Fibroblast of skin of left quadriceps (primary cell): Measurements from ENCODE around the gene HNRNPLL.
A peak's percentile ranks its signal among the peaks of the same experiment; 100 is the strongest.
"Not testable (repeated sequence)": the region's sequence is repeated elsewhere in the genome, so short reads cannot be mapped to it uniquely, and the experiment has no call there.

Experiments
- DNase-seq, 2 experiments: peaks; one replicate each; pipeline ENCODE4 v3.0.0-alpha.2; 2013; ENCODE audit warnings: low read depth in 2 of 2

Gene HNRNPLL

GRCh38 chr2:38602732-38603401 is at the start of gene HNRNPLL:
Gene HNRNPLL (minus strand): TSS chr2:38602928. CDS start chr2:38602626, 302 bp downstream.
- DNase-seq: peak; percentile 96 to 97

DNA sequence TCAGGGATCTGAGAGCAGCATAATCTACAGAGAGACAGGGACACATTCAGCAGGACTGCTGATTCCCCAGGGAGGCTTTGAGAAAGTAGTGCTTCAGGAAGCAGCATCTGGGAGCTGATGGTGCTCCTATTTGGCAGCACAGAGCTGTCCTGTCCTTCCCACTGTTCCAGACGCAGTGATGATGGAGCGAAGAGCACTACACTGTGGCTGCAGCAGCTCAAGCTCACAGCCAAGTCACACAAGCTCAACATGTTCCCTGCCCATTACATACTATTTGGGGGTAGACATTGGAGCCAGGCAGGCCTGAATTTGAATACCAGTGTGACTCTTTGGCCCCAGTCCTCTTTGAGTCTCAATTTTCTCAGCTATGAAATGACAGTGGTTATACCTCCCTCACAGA is 48.0 kb upstream of the HNRNPLL start:
- no peak for DNase-seq

GRCh38 chr2:38650012-38650411 is 47.3 kb upstream of the HNRNPLL start:
- DNase-seq: no peak

GRCh38 chr2:38649176-38649728 is 46.5 kb upstream of the HNRNPLL start:
- DNase-seq: no peak

- DNase-seq: no peak
These were observed 45.5 kb upstream of the HNRNPLL start for GRCh38 chr2:38648107-38648761.

DNA sequence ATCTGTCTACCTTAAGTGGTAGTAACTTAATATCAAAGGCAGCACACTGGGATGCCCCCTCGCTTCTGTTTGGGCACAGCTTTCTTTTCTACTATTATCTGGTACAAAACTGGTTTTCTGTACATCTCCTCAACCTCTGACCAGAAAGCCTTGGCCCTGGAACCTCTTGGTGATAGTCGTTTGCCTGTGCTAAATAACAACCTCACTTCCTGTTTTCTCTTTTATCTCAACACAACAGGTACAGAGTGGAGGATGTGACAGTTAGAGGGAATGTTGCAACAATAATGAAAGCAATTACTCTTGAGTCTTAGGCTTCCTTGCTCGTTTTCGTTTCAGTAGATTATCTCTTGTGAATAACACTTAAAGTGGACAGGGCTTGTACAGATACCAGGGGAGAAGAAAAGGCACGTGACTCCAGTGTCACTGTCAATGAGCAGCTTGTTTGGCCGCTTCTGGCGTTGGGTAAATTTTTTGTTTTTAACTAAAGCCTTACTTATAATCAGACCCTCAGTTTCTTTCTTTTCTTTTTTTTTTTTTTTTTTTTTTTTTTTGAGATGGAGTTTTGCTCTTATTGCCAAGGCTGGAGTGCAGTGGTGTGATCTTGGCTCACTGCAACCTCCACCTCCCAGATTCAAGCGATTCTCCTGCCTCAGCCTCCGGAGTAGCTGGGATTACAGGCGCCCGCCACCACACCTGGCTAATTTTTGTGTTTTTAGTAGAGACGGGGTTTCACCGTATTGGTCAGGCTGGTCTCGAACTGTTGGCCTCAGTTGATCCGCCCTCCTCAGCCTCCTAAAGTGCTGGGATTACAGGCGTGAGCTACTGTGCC is 41.2 kb upstream of the HNRNPLL start:
- DNase-seq: not testable (repeated sequence)

DNA sequence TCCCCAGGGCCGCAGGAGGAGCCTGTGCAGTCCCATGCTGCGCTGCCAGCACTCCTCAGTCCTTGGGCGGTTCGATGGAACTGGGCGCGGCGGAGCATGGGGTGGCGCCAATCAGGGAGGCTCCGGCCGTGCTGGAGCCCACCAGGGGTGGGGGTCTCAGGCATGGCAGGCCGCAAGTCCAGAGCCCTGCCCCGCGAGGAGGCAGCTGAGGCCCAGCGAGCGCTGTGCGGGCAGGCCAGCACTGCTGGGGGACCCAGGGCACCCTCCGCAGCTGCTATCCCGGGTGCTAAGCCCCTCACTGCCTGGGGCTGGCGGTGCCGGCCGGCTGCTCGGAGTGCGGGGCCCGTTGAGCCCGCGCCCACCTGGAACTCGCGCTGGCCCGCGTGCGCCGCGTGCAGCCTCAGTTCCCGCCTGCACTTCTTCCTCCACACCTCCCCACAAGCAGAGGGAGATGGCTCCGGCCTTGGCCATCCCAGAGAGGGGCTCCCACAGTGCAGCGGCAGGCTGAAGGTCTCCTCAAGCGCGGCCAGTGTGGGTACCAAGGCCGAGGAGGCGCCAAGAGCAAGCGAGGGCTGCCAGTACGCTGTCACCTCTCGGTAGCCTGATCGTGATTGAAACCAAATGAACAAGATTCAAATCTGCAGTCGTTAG is 40.4 kb upstream of the HNRNPLL start:
- DNase-seq: no peak

DNA sequence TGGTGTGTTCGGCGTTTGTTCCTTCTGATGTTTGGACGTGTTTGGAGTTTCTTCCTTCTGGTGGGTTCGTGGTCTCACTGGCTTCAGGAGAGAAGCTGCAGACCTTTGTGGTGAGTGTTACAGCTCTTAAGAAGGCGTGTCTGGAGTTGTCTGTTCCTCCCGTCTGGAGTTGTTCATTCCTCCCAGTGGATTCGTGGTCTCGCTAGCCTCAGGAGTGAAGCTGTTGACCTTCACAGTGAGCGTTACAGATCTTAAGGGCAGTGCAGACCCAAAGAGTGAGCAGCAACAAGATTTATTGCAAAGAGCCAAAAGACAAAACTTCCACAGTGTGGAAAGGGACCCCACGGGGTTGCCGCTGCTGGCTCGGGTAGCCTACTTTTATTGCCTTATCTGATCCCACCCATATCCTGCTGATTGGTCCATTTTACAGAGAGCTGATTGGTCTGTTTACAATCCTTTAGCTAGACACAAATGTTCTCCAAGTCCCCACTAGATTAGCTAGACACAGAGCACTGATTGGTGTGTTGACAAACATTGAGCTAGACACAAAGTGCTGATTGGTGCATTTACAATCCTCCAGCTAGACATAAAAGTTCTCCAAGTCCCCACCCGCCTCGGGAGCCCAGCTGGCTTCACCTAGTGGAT is 39.8 kb upstream of the HNRNPLL start:
- not testable (repeated sequence) for DNase-seq

GRCh38 chr2:38636069-38636468 is 33.3 kb upstream of the HNRNPLL start:
- DNase-seq: no peak

DNA sequence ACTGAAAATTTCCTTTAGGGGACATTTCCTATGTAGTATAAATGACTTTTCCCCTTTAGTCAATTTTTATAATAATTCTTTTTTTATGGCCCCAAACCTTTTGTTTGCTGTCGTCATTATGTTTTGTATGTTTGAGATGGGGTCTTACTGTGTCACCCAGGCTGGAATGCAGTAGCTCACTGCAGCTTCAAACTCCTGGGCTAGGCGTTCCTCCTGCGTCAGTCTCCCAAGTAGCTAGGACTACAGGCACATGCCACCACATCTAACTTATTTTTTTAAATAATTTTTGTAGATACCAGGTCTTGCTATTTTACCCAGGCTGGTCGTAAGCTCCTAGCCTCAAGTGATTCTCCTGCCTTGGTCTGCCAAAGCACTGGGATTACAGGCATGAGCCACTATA is 32.4 kb upstream of the HNRNPLL start:
- DNase-seq: no peak

DNA sequence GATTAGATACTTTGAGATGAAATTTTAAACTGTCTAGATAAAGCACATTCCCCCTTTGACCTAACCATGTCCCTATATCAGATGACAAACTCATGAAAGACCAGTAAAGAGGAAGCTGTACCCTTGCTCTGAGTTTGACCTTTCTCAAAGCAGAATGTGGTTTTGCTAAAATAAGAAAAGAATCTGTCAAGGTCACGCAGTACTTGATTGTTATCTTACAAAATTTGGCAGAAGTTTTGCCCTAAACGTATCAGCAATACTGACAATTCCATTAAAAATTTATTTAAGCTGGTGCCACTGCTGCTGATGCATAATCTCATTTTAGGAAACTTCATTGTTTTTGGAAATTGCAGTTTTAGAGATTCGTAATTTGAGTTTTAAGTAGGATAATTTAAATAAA is 32.0 kb upstream of the HNRNPLL start:
- DNase-seq: no peak

- no peak for DNase-seq
These were observed 31.2 kb upstream of the HNRNPLL start for GRCh38 chr2:38633895-38634294.

DNA sequence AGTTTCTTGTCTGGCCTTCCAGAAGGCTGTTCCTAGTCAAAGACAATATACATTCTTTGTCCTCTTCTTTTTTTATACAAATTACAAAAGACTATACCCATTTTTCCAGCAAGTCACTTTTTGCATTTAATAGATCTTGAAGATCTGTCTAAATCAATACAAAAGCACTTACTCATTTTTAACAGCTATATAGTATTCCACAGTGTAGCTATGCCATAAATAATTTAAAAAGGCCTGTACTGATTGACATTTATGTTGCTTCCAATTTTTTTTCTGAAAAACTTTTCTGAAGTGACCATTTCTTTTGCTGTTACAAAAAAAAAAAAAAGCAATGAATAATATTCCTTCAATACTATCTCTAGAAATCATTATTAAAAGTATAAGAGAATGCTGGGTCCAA is 30.3 kb upstream of the HNRNPLL start:
- no peak for DNase-seq

- no peak for DNase-seq
These were observed 29.2 kb upstream of the HNRNPLL start for GRCh38 chr2:38631976-38632375.

DNA sequence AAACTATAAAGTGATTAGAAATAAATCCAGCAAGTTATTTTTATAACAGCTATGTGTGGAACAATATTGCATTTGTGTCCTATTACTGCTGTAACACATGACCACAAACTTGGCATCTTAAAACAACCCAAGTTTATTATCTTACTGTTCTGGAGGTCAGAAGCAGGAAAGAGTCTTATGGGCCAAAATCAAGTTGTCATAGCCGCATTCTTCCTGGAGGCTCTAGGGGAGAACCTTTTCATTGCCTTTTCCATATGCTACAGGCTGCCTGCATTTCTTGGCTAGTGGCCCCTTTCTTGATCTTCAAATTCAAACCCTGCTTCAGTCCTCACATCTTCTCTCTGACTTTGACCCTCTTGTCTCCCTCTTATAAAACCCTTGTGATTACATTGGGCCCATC is 27.0 kb upstream of the HNRNPLL start:
- DNase-seq: no peak

DNA sequence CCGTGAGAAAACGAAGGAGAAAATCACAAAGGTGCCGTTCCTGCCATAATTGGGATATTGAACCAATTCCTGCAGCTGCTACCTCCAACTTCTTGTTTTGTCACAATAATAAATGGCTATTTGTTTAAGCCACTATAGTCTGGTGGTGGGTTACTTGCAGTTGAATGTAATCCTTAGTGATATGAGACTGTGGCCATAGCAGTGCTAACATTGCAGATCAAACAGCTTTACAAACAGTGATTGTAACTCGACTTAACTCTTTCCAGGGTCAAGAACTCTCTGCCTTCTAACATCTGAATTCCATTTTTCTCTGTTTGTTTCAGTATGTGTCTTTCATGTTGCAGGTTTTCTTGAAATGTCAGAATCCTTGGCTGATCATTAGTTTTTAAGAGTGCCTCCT is 24.7 kb upstream of the HNRNPLL start:
- DNase-seq: no peak

DNA sequence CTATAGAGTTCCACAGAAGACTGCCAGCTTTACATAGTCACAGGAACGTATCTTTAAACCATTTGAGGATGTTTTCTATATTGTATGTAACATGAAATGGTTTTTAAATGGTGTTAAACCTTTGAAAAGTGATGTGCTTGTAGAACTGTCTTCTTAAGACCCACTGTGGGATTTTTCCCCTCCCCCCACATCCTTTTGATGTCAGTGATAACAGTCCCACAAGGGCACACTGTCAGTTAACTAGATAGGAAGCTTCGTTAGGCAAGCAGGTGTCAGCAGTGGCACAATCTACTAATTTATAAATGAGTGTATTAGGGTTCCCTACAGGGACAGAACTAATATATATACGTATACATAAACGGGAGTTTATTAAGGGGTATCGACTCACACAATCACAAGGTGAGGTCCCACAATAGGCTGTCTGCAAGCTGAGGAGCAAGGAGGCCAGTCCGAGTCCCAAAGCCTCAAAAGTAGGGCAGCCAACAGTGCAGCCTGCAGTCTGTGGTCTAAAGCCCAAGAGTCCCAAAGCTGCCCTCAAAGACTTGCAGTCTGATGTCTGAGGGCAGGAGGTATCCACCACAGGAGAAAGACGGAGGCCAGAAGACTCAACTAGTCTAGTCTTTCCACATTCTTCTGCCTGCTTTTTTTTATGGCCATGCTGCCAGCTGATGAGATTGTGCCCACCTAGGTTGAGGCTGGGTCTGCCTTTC is 23.8 kb upstream of the HNRNPLL start:
- no peak for DNase-seq

DNA sequence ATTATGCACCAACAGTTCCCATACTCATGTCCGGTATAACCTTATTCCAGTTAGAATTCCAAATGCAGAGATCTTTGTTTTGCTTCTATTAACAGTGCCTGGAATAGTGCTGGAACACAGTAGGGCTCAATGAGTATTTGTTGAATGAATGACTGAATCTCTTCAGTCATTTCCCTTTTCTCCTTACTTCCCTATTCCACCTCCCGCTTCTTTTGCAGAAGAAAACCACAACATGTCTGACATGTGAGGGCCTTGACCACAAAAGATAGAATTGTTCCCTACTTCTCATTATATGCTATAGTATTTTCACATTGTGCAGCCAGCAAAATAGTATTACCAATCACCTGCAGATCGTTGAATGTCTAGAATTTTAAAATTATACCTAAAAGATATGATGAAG is 19.5 kb upstream of the HNRNPLL start:
- DNase-seq: no peak

GRCh38 chr2:38621018-38621417 is 18.3 kb upstream of the HNRNPLL start:
- DNase-seq: no peak

DNA sequence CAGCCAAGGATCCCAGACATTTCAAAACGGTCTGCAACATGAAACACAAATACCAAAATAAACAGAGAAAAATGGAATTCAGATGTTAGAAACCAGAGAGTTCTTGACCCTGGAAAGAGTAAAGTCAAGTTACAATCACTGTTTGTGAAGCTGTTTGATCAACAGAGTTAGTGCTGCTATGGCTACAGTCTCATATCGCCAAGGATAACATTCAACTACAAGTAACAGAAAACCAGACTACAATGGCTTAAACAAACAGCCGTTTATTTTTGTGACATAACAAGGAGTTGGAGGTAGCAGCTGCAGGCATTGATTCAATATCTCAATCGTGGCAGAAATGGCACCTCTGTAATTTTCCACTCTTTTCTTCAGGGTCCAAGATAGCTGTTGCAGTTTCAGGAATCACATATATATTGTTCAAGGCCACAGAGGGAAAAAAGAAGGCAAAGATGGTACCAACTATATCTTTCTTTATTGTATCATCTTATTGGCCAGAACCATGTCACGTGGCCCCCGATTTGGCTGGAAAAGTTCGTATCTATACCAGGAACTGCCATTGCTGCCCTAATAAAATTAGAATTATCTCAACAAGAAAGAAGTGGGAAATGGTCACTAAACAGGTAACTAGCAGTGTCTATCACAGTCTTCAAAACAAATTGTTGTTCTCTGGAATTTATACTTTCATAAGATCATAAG is 17.7 kb upstream of the HNRNPLL start:
- DNase-seq: no peak
